GM21717 (cell line): ENCODE data around the gene MAML3.

Experiments
- ATAC-seq: cut with Tn5 transposase; IDR thresholded peaks from one replicate; pipeline ENCODE4 v1.9.1; 2021; ENCODE audit warnings: mild to moderate bottlenecking, moderate library complexity; ENCODE audit not compliant: unreplicated experiment

MAML3 gene

GRCh38 chr4:139851133-139851532 is 302.9 kb downstream of the MAML3 start:
- ATAC-seq: no peak

GRCh38 chr4:139849219-139849618 is 304.8 kb downstream of the MAML3 start:
- no peak for ATAC-seq

- no peak for ATAC-seq
Observed at GRCh38 chr4:139848028-139848427, 306.0 kb downstream of the MAML3 start.

GRCh38 chr4:139847602-139848001 is 306.4 kb downstream of the MAML3 start:
- ATAC-seq: no peak

- ATAC-seq: no peak
Observed at GRCh38 chr4:139846766-139847165, 307.2 kb downstream of the MAML3 start.

GRCh38 chr4:139845453-139846093 is 308.4 kb downstream of the MAML3 start:
- ATAC-seq: no peak

- no peak for ATAC-seq
Observed at GRCh38 chr4:139844459-139845036, 309.4 kb downstream of the MAML3 start.

- no peak for ATAC-seq
Observed at GRCh38 chr4:139844057-139844456, 309.9 kb downstream of the MAML3 start.

GRCh38 chr4:139843641-139844040 is 310.3 kb downstream of the MAML3 start:
- no peak for ATAC-seq

GRCh38 chr4:139841464-139842195 is 312.4 kb downstream of the MAML3 start:
- ATAC-seq: no peak

- ATAC-seq: no peak
Observed at GRCh38 chr4:139840773-139841172, 313.2 kb downstream of the MAML3 start.

- no peak for ATAC-seq
Observed at GRCh38 chr4:139839403-139840031, 314.5 kb downstream of the MAML3 start.

GRCh38 chr4:139838811-139839210 is 315.2 kb downstream of the MAML3 start:
- no peak for ATAC-seq

- ATAC-seq: no peak
Observed at GRCh38 chr4:139834981-139835391, 319.0 kb downstream of the MAML3 start.

- no peak for ATAC-seq
Observed at GRCh38 chr4:139834226-139834662, 319.7 kb downstream of the MAML3 start.

GRCh38 chr4:139833151-139833910 is 320.7 kb downstream of the MAML3 start:
- no peak for ATAC-seq

- ATAC-seq: no peak
Observed at GRCh38 chr4:139828966-139829664, 324.9 kb downstream of the MAML3 start.

GRCh38 chr4:139826426-139826825 is 327.6 kb downstream of the MAML3 start:
- ATAC-seq: no peak

GRCh38 chr4:139825523-139826014 is 328.4 kb downstream of the MAML3 start:
- no peak for ATAC-seq

- ATAC-seq: no peak
Observed at GRCh38 chr4:139824882-139825522, 329.0 kb downstream of the MAML3 start.
